Mucosa of rectum (tissue), 2 donors: ENCODE measurements around the gene MLNR.

Source experiments
- H3K27ac ChIP-seq, 2 donors: one replicate each; pipeline ENCODE4 v1.7.0; 2013; ENCODE audit warnings: inconsistent platforms in 2 of 2, low read depth in 2 of 2, low read length in 2 of 2
- H3K27me3 ChIP-seq, 2 donors: one replicate each; pipeline ENCODE4 v1.7.0; 2013; ENCODE audit warnings: low read length in 2 of 2; ENCODE audit not compliant: control insufficient read depth in 2 of 2, insufficient read depth in 2 of 2
- H3K36me3 ChIP-seq, 2 donors: one replicate each; pipeline ENCODE4 v1.7.0; 2013; ENCODE audit warnings: low read length in 2 of 2; ENCODE audit not compliant: control insufficient read depth in 2 of 2, insufficient read depth in 2 of 2
- H3K4me1 ChIP-seq, 2 donors: one replicate each; pipeline ENCODE4 v1.7.0; 2013; ENCODE audit warnings: low read length in 2 of 2, mild to moderate bottlenecking in 1 of 2; ENCODE audit not compliant: control insufficient read depth in 2 of 2, insufficient read depth in 2 of 2
- H3K4me3 ChIP-seq, 2 donors: one replicate each; pipeline ENCODE4 v1.7.0; 2013; ENCODE audit warnings: low read length in 2 of 2
- H3K9ac ChIP-seq, 2 donors: one replicate each; pipeline ENCODE4 v1.7.0; 2013; ENCODE audit warnings: low read length in 2 of 2, low read depth in 1 of 2, mild to moderate bottlenecking in 1 of 2
- H3K9me3 ChIP-seq, 2 donors: one replicate each; pipeline ENCODE4 v1.7.0; 2013; ENCODE audit warnings: low read length in 2 of 2; ENCODE audit not compliant: control insufficient read depth in 2 of 2
- donor health status: healthy.
- donor health status: Normal muscosa, but diverticular disease.

The MLNR gene

GRCh38 chr13:49213539-49213938 lies 6.6 kb upstream of the MLNR start:
- H3K4me1 ChIP-seq: peaks cover 4 to 7% of the 10 kb centered on the region in 2 donors

GRCh38 chr13:49213997-49214916 lies 5.9 kb upstream of the MLNR start:
- no peaks in the 10 kb centered on the region for H3K9me3 ChIP-seq
- H3K4me1 ChIP-seq: peaks cover 4 to 9% of the 10 kb centered on the region in 2 donors
- peaks cover 18 to 19% of the 10 kb centered on the region in 2 donors for H3K27me3 ChIP-seq
- H3K4me3 ChIP-seq: no peak overlapping the region
- peaks cover 0 to 3% of the 10 kb centered on the region in 2 donors for H3K36me3 ChIP-seq
- H3K9ac ChIP-seq: no peak overlapping the region
- H3K27ac ChIP-seq: no peak overlapping the region

More at GRCh38 chr13:49213539-49213938, 6.6 kb upstream of the MLNR start:
- Histone ChIP-seq H3K36me3 (peaks cover under 1 to 3% of the 10 kb centered on the region in 2 donors), H3K27ac (no peak overlapping the region), H3K4me3 (no peak overlapping the region), H3K9ac (no peak overlapping the region), H3K9me3 (no peaks in the 10 kb centered on the region), H3K27me3 (peaks cover 13 to 15% of the 10 kb centered on the region in 2 donors)

GRCh38 chr13:49214917-49215376 lies 5.2 kb upstream of the MLNR start:
- peaks cover 4 to 9% of the 10 kb centered on the region in 2 donors for H3K4me1 ChIP-seq
- H3K4me3 ChIP-seq: no peak overlapping the region
- no peaks in the 10 kb centered on the region for H3K36me3 ChIP-seq
- no peaks in the 10 kb centered on the region for H3K9me3 ChIP-seq
- H3K27me3 ChIP-seq: peaks cover 22 to 25% of the 10 kb centered on the region in 2 donors
- no peak overlapping the region for H3K9ac ChIP-seq
- H3K27ac ChIP-seq: peak overlapping the region in 1 of 2 donors; percentile 26

GRCh38 chr13:49216334-49216733 lies 3.8 kb upstream of the MLNR start:
- no peak overlapping the region for H3K9ac ChIP-seq
- H3K27ac ChIP-seq: no peak overlapping the region
- H3K36me3 ChIP-seq: no peaks in the 10 kb centered on the region
- H3K4me3 ChIP-seq: no peak overlapping the region
- H3K9me3 ChIP-seq: no peaks in the 10 kb centered on the region
- peaks cover 30 to 32% of the 10 kb centered on the region in 2 donors for H3K27me3 ChIP-seq
- peaks cover 7 to 15% of the 10 kb centered on the region in 2 donors for H3K4me1 ChIP-seq

- H3K4me3 ChIP-seq: no peak overlapping the region
- H3K9ac ChIP-seq: no peak overlapping the region
- no peaks in the 10 kb centered on the region for H3K9me3 ChIP-seq
- peaks cover 38 to 43% of the 10 kb centered on the region in 2 donors for H3K27me3 ChIP-seq
- H3K4me1 ChIP-seq: peaks cover 7 to 15% of the 10 kb centered on the region in 2 donors
- H3K27ac ChIP-seq: no peak overlapping the region
- no peaks in the 10 kb centered on the region for H3K36me3 ChIP-seq
Observed at GRCh38 chr13:49217962-49218492, 2.1 kb upstream of the MLNR start.

GRCh38 chr13:49218493-49219051 lies 1.6 kb upstream of the MLNR start:
- Histone ChIP-seq H3K36me3 (no peaks in the 10 kb centered on the region), H3K9me3 (no peaks in the 10 kb centered on the region), H3K4me1 (peaks cover 7 to 15% of the 10 kb centered on the region in 2 donors), H3K4me3 (no peak overlapping the region), H3K27me3 (peaks cover 38 to 43% of the 10 kb centered on the region in 2 donors), H3K27ac (no peak overlapping the region), H3K9ac (no peak overlapping the region)

GRCh38 chr13:49219647-49220035 lies 497 bp upstream of the MLNR start:
- H3K4me1 ChIP-seq: peaks cover 7 to 12% of the 10 kb centered on the region in 2 donors
- H3K4me3 ChIP-seq: peak overlapping the region; percentile 45 to 46
- H3K27me3 ChIP-seq: peaks cover 41 to 43% of the 10 kb centered on the region in 2 donors
- no peaks in the 10 kb centered on the region for H3K9me3 ChIP-seq
- H3K27ac ChIP-seq: no peak overlapping the region
- H3K9ac ChIP-seq: no peak overlapping the region
- no peaks in the 10 kb centered on the region for H3K36me3 ChIP-seq

GRCh38 chr13:49220856-49221589 lies 885 bp downstream of the MLNR start:
- no peak overlapping the region for H3K9ac ChIP-seq
- H3K27me3 ChIP-seq: peaks cover 43 to 44% of the 10 kb centered on the region in 2 donors
- no peaks in the 10 kb centered on the region for H3K9me3 ChIP-seq
- H3K27ac ChIP-seq: no peak overlapping the region
- H3K36me3 ChIP-seq: no peaks in the 10 kb centered on the region
- H3K4me3 ChIP-seq: no peak overlapping the region
- H3K4me1 ChIP-seq: peaks cover 4 to 9% of the 10 kb centered on the region in 2 donors

GRCh38 chr13:49221590-49221965 lies 1.4 kb downstream of the MLNR start:
- no peak overlapping the region for H3K9ac ChIP-seq
- H3K27me3 ChIP-seq: peaks cover 43 to 44% of the 10 kb centered on the region in 2 donors
- H3K9me3 ChIP-seq: no peaks in the 10 kb centered on the region
- peaks cover 4 to 9% of the 10 kb centered on the region in 2 donors for H3K4me1 ChIP-seq
- no peaks in the 10 kb centered on the region for H3K36me3 ChIP-seq
- H3K27ac ChIP-seq: no peak overlapping the region
- H3K4me3 ChIP-seq: no peak overlapping the region
